Muscle layer of duodenum (tissue), 2 donors: ENCODE measurements around the gene CHD5.
"Not testable (repeated sequence)": the region's sequence is repeated elsewhere in the genome, so short reads cannot be mapped to it uniquely, and the experiment has no call there.

Source experiments
- H3K27ac ChIP-seq: one replicate; pipeline ENCODE4 v1.7.0; 2013; ENCODE audit warnings: mild to moderate bottlenecking, low read length
- H3K27me3 ChIP-seq: one replicate; pipeline ENCODE4 v1.7.0; 2013; ENCODE audit warnings: low read depth, mild to moderate bottlenecking, control low read depth, low read length
- H3K36me3 ChIP-seq, 2 donors: one replicate each; pipeline ENCODE4 v1.7.0; 2013; ENCODE audit warnings: low read length in 2 of 2, control low read depth in 1 of 2, mild to moderate bottlenecking in 1 of 2; ENCODE audit not compliant: insufficient read depth in 2 of 2, control insufficient read depth in 1 of 2
- H3K4me1 ChIP-seq, 2 donors: one replicate each; pipeline ENCODE4 v1.7.0; 2013; ENCODE audit warnings: low read length in 2 of 2, mild to moderate bottlenecking in 2 of 2, control low read depth in 1 of 2, moderate library complexity in 1 of 2; ENCODE audit not compliant: insufficient read depth in 2 of 2, control insufficient read depth in 1 of 2
- H3K4me3 ChIP-seq, 2 donors: one replicate each; pipeline ENCODE4 v1.7.0; 2013; ENCODE audit warnings: low read length in 2 of 2, low read depth in 1 of 2, mild to moderate bottlenecking in 1 of 2
- H3K9me3 ChIP-seq, 2 donors: one replicate each; pipeline ENCODE4 v1.7.0; 2013; ENCODE audit warnings: low read length in 2 of 2, control low read depth in 1 of 2, mild to moderate bottlenecking in 1 of 2; ENCODE audit not compliant: control insufficient read depth in 1 of 2
- donor health status: healthy.

Gene CHD5

GRCh38 chr1:6180268-6180706, at the start of gene CHD5:
TSS of gene CHD5 (minus strand) at chr1:6180321. CDS start at chr1:6180023, 298 bp downstream.
- H3K4me1 ChIP-seq = peaks cover 0 to 24% of the 10 kb centered on the region in 2 donors
- no peaks in the 10 kb centered on the region for H3K9me3 ChIP-seq
- peaks cover under 1 to 2% of the 10 kb centered on the region in 2 donors for H3K36me3 ChIP-seq
- peak within 1 kb of the TSS in 1 of 2 donors; percentile 42 for H3K4me3 ChIP-seq
- peaks cover 24% of the 10 kb centered on the region for H3K27me3 ChIP-seq
- no peak within 1 kb of the TSS for H3K27ac ChIP-seq

GRCh38 chr1:6225651-6226050, 45.5 kb upstream of the CHD5 start:
- Histone ChIP-seq H3K4me1 (no peaks in the 10 kb centered on the region), H3K27ac (no peak overlapping the region), H3K9me3 (no peaks in the 10 kb centered on the region), H3K27me3 (no peaks in the 10 kb centered on the region), H3K4me3 (no peak overlapping the region), H3K36me3 (peaks cover 28 to 54% of the 10 kb centered on the region in 2 donors)

GRCh38 chr1:6224718-6225117, 44.6 kb upstream of the CHD5 start:
- no peak overlapping the region for H3K27ac ChIP-seq
- H3K4me1 ChIP-seq = no peaks in the 10 kb centered on the region
- no peaks in the 10 kb centered on the region for H3K9me3 ChIP-seq
- no peaks in the 10 kb centered on the region for H3K27me3 ChIP-seq
- H3K4me3 ChIP-seq = no peak overlapping the region
- peaks cover 28 to 54% of the 10 kb centered on the region in 2 donors for H3K36me3 ChIP-seq

- Histone ChIP-seq H3K27ac (no peak overlapping the region), H3K27me3 (no peaks in the 10 kb centered on the region), H3K4me3 (no peak overlapping the region), H3K4me1 (no peaks in the 10 kb centered on the region), H3K9me3 (no peaks in the 10 kb centered on the region), H3K36me3 (peaks cover 28 to 51% of the 10 kb centered on the region in 2 donors)
Measured at GRCh38 chr1:6223617-6224016, 43.5 kb upstream of the CHD5 start.

GRCh38 chr1:6222636-6223035, 42.5 kb upstream of the CHD5 start:
- Histone ChIP-seq H3K27me3 (no peaks in the 10 kb centered on the region), H3K36me3 (peaks cover 28 to 44% of the 10 kb centered on the region in 2 donors), H3K4me1 (no peaks in the 10 kb centered on the region), H3K9me3 (no peaks in the 10 kb centered on the region), H3K4me3 (no peak overlapping the region), H3K27ac (no peak overlapping the region)

- H3K27ac ChIP-seq = no peak overlapping the region
- H3K36me3 ChIP-seq = peaks cover 28 to 36% of the 10 kb centered on the region in 2 donors
- no peaks in the 10 kb centered on the region for H3K27me3 ChIP-seq
- H3K9me3 ChIP-seq = no peaks in the 10 kb centered on the region
- H3K4me1 ChIP-seq = no peaks in the 10 kb centered on the region
- no peak overlapping the region for H3K4me3 ChIP-seq
Measured at GRCh38 chr1:6221210-6221784, 41.2 kb upstream of the CHD5 start.

GRCh38 chr1:6220236-6220635, 40.1 kb upstream of the CHD5 start:
- H3K36me3 ChIP-seq = peaks cover 23 to 36% of the 10 kb centered on the region in 2 donors
- no peaks in the 10 kb centered on the region for H3K4me1 ChIP-seq
- H3K4me3 ChIP-seq = no peak overlapping the region
- no peak overlapping the region for H3K27ac ChIP-seq
- H3K27me3 ChIP-seq = no peaks in the 10 kb centered on the region
- H3K9me3 ChIP-seq = no peaks in the 10 kb centered on the region

GRCh38 chr1:6219641-6220040, 39.5 kb upstream of the CHD5 start:
- H3K4me3 ChIP-seq, H3K9me3 ChIP-seq, H3K4me1 ChIP-seq, H3K27me3 ChIP-seq, H3K27ac ChIP-seq: not testable (repeated sequence)
- peaks cover 18 to 30% of the 10 kb centered on the region in 2 donors for H3K36me3 ChIP-seq

GRCh38 chr1:6218375-6219164, 38.4 kb upstream of the CHD5 start:
- Histone ChIP-seq H3K9me3 (no peaks in the 10 kb centered on the region), H3K27me3 (no peaks in the 10 kb centered on the region), H3K27ac (no peak overlapping the region), H3K36me3 (peaks cover 8 to 20% of the 10 kb centered on the region in 2 donors), H3K4me1 (no peaks in the 10 kb centered on the region), H3K4me3 (no peak overlapping the region)

- Histone ChIP-seq H3K27ac (no peak overlapping the region), H3K4me3 (no peak overlapping the region), H3K4me1 (peaks cover 0 to 21% of the 10 kb centered on the region in 2 donors), H3K9me3 (no peaks in the 10 kb centered on the region), H3K36me3 (peaks cover 0 to 20% of the 10 kb centered on the region in 2 donors), H3K27me3 (no peaks in the 10 kb centered on the region)
Measured at GRCh38 chr1:6212193-6212959, 32.3 kb upstream of the CHD5 start.

- H3K36me3 ChIP-seq = peaks cover 0 to 20% of the 10 kb centered on the region in 2 donors
- no peak overlapping the region for H3K4me3 ChIP-seq
- no peak overlapping the region for H3K27ac ChIP-seq
- H3K4me1 ChIP-seq = peaks cover 0 to 27% of the 10 kb centered on the region in 2 donors
- H3K9me3 ChIP-seq = no peaks in the 10 kb centered on the region
- peaks cover 4% of the 10 kb centered on the region for H3K27me3 ChIP-seq
Measured at GRCh38 chr1:6211731-6212130, 31.6 kb upstream of the CHD5 start.
